Muscle layer of colon (tissue), 2 donors: ENCODE results near the gene SLFN14.
"Not testable (repeated sequence)": the region's sequence is repeated elsewhere in the genome, so short reads cannot be mapped to it uniquely, and the experiment has no call there.

Experiments used
- H3K27ac ChIP-seq: one replicate; pipeline ENCODE4 v1.7.0; 2013; ENCODE audit warnings: low read depth, mild to moderate bottlenecking, low read length, moderate library complexity
- H3K27me3 ChIP-seq, 2 donors: one replicate each; pipeline ENCODE4 v1.7.0; 2013; ENCODE audit warnings: low read length in 2 of 2, mild to moderate bottlenecking in 2 of 2; ENCODE audit not compliant: insufficient read depth in 2 of 2, control insufficient read depth in 1 of 2
- H3K36me3 ChIP-seq: one replicate; pipeline ENCODE4 v1.7.0; 2013; ENCODE audit warnings: mild to moderate bottlenecking, low read length; ENCODE audit not compliant: insufficient read depth
- H3K4me1 ChIP-seq: one replicate; pipeline ENCODE4 v1.7.0; 2013; ENCODE audit warnings: mild to moderate bottlenecking, low read length; ENCODE audit not compliant: insufficient read depth
- H3K4me3 ChIP-seq, 2 donors: one replicate each; pipeline ENCODE4 v1.7.0; 2013; ENCODE audit warnings: low read length in 2 of 2, low read depth in 1 of 2, mild to moderate bottlenecking in 1 of 2, moderate library complexity in 1 of 2
- H3K9ac ChIP-seq: one replicate; pipeline ENCODE4 v1.7.0; 2013; ENCODE audit warnings: low read length
- H3K9me3 ChIP-seq: one replicate; pipeline ENCODE4 v1.7.0; 2013; ENCODE audit warnings: mild to moderate bottlenecking, low read length
- donor health status: abdominal sarcoma.
- donor health status: Adenocarcinoma of cecum.

Gene SLFN14

GRCh38 chr17:35537601-35538141, 22.9 kb downstream of the SLFN14 start, which contains the start of gene SLFN12L:
Gene SLFN12L, minus strand, starts transcription at chr17:35537678. Its CDS starts 15,314 bp downstream, at chr17:35522364.
- Histone ChIP-seq H3K36me3 (no peaks in the 10 kb centered on the region), H3K9ac (no peak within 1 kb of the TSS), H3K4me1 (peaks cover 18% of the 10 kb centered on the region), H3K27ac (peak within 1 kb of the TSS; percentile 41), H3K27me3 (no peaks in the 10 kb centered on the region), H3K9me3 (no peaks in the 10 kb centered on the region), H3K4me3 (no peak within 1 kb of the TSS)

- H3K9ac ChIP-seq: no peak overlapping the region
- no peak overlapping the region for H3K27ac ChIP-seq
Observed at GRCh38 chr17:35536664-35537171, 23.9 kb downstream of the SLFN14 start.

GRCh38 chr17:35535406-35535805, 25.2 kb downstream of the SLFN14 start:
- not testable (repeated sequence) for H3K9ac ChIP-seq, H3K36me3 ChIP-seq, H3K27ac ChIP-seq, H3K9me3 ChIP-seq, H3K4me3 ChIP-seq, H3K27me3 ChIP-seq
- H3K4me1 ChIP-seq: peaks cover 18% of the 10 kb centered on the region

More at GRCh38 chr17:35536664-35537171, 23.9 kb downstream of the SLFN14 start:
- Histone ChIP-seq H3K9me3 (no peaks in the 10 kb centered on the region), H3K36me3 (no peaks in the 10 kb centered on the region), H3K4me1 (peaks cover 18% of the 10 kb centered on the region), H3K27me3 (no peaks in the 10 kb centered on the region), H3K4me3 (no peak overlapping the region)

GRCh38 chr17:35534576-35535093, 26.0 kb downstream of the SLFN14 start:
- Histone ChIP-seq H3K36me3 (no peaks in the 10 kb centered on the region), H3K4me3 (no peak overlapping the region), H3K9ac (no peak overlapping the region), H3K4me1 (peaks cover 10% of the 10 kb centered on the region), H3K27ac (no peak overlapping the region), H3K9me3 (no peaks in the 10 kb centered on the region), H3K27me3 (no peaks in the 10 kb centered on the region)

- H3K27me3 ChIP-seq: no peaks in the 10 kb centered on the region
- H3K4me3 ChIP-seq: no peak overlapping the region
- no peak overlapping the region for H3K9ac ChIP-seq
- H3K36me3 ChIP-seq: no peaks in the 10 kb centered on the region
- H3K9me3 ChIP-seq: no peaks in the 10 kb centered on the region
- no peak overlapping the region for H3K27ac ChIP-seq
- H3K4me1 ChIP-seq: no peaks in the 10 kb centered on the region
Observed at GRCh38 chr17:35531160-35531559, 29.5 kb downstream of the SLFN14 start.

- Histone ChIP-seq H3K4me3 (no peak overlapping the region), H3K9me3 (no peaks in the 10 kb centered on the region), H3K4me1 (no peaks in the 10 kb centered on the region), H3K27me3 (no peaks in the 10 kb centered on the region), H3K9ac (no peak overlapping the region), H3K27ac (no peak overlapping the region), H3K36me3 (no peaks in the 10 kb centered on the region)
Observed at GRCh38 chr17:35529866-35530265, 30.8 kb downstream of the SLFN14 start.

GRCh38 chr17:35529326-35529725, 31.3 kb downstream of the SLFN14 start:
- not testable (repeated sequence) for H3K27ac ChIP-seq, H3K4me3 ChIP-seq, H3K9ac ChIP-seq, H3K36me3 ChIP-seq, H3K27me3 ChIP-seq, H3K4me1 ChIP-seq, H3K9me3 ChIP-seq

- Histone ChIP-seq H3K4me3 (no peak overlapping the region), H3K9me3 (no peaks in the 10 kb centered on the region), H3K9ac (no peak overlapping the region), H3K36me3 (no peaks in the 10 kb centered on the region), H3K27me3 (no peaks in the 10 kb centered on the region), H3K4me1 (no peaks in the 10 kb centered on the region), H3K27ac (no peak overlapping the region)
Observed at GRCh38 chr17:35523296-35523695, 37.3 kb downstream of the SLFN14 start.

GRCh38 chr17:35521654-35522256, 38.9 kb downstream of the SLFN14 start:
- not testable (repeated sequence) for H3K4me1 ChIP-seq, H3K27me3 ChIP-seq, H3K9ac ChIP-seq, H3K36me3 ChIP-seq, H3K4me3 ChIP-seq, H3K27ac ChIP-seq, H3K9me3 ChIP-seq

GRCh38 chr17:35521150-35521549, 39.5 kb downstream of the SLFN14 start:
- H3K9me3 ChIP-seq: no peaks in the 10 kb centered on the region
- no peak overlapping the region for H3K4me3 ChIP-seq
- no peaks in the 10 kb centered on the region for H3K4me1 ChIP-seq
- H3K36me3 ChIP-seq: no peaks in the 10 kb centered on the region
- no peak overlapping the region for H3K27ac ChIP-seq
- no peak overlapping the region for H3K9ac ChIP-seq
- no peaks in the 10 kb centered on the region for H3K27me3 ChIP-seq

- H3K4me3 ChIP-seq: no peak overlapping the region
- no peaks in the 10 kb centered on the region for H3K9me3 ChIP-seq
- no peaks in the 10 kb centered on the region for H3K4me1 ChIP-seq
- no peak overlapping the region for H3K9ac ChIP-seq
- no peak overlapping the region for H3K27ac ChIP-seq
- H3K27me3 ChIP-seq: no peaks in the 10 kb centered on the region
- H3K36me3 ChIP-seq: no peaks in the 10 kb centered on the region
Observed at GRCh38 chr17:35519906-35520442, 40.6 kb downstream of the SLFN14 start.
